A549 (cell line): ENCODE data around the gene B3GNT3. TPM values are rescaled to one million over a fixed set of nuclear protein-coding genes. Genes with fewer than 3 reads are reported as not detected.

Experiments
- ATAC-seq, 2 experiments: fragments of 200-7000 bp in 1 of 2; fragments of >200 bp in 1 of 2; cut with Nextera tagmentation in 1 of 2; cut with Tn5 transposase in 1 of 2; 3 replicates each; pipeline versions ENCODE4 v1.8.0 to v1.9.1; 2018 to 2020; ENCODE audit warnings: mild to moderate bottlenecking in 1 of 2, moderate library complexity in 1 of 2
- CTCF ChIA-PET: fragments of 300-600 bp; sonication (Branson Sonifier 250); formaldehyde crosslinking; extraction: SDS; loops from one replicate; lab custom pipeline; 2021; ENCODE audit warnings: antibody characterized with exemption, inconsistent platforms; lab: Yijun Ruan, JAX
- POLR2A ChIA-PET: fragments of 350-600 bp; formaldehyde crosslinking; extraction: SDS; loops from one replicate; lab custom pipeline; 2021; ENCODE audit warnings: antibody characterized with exemption, inconsistent platforms; lab: Yijun Ruan, JAX
- DNase-seq, 2 experiments: peaks; one replicate each; pipeline versions ENCODE4 v3.0.0 to v3.0.0-alpha.2; 2011 to 2016; ENCODE audit warnings: low read depth in 1 of 2, low spot score in 1 of 2
- FAIRE-seq: peaks from 2 replicates; lab custom pipeline; 2011; peaks lifted over from hg19 to GRCh38; lab: Jason Lieb, UNC
- H3K27ac ChIP-seq, 2 experiments: fragments of >200 bp; sonication (Bioruptor Twin); formaldehyde crosslinking; 3 replicates each; pipeline ENCODE4 v1.5.1; 2016 to 2017
- H3K4me1 ChIP-seq: fragments of >200 bp; sonication (Bioruptor Twin); formaldehyde crosslinking; 3 replicates; pipeline ENCODE4 v1.6.1; 2016
- H3K4me2 ChIP-seq: fragments of >200 bp; sonication (Bioruptor Twin); formaldehyde crosslinking; 3 replicates; pipeline ENCODE4 v1.6.1; 2016
- H3K4me3 ChIP-seq: fragments of >200 bp; sonication (Bioruptor Twin); formaldehyde crosslinking; 3 replicates; pipeline ENCODE4 v1.5.1; 2016
- H3K9me3 ChIP-seq: fragments of >200 bp; sonication (Bioruptor Twin); formaldehyde crosslinking; 3 replicates; pipeline ENCODE4 v1.6.1; 2016
- ATOH8 ChIP-seq: fragments of 250-450 bp; sonication (Bioruptor Pico); IDR thresholded peaks from 2 replicates; pipeline ENCODE4 v1.5.0; 2020; ENCODE audit warnings: low read depth, mild to moderate bottlenecking, moderate library complexity
- BCL3 ChIP-seq: fragments of >200 bp; sonication (Bioruptor Twin); formaldehyde crosslinking; IDR thresholded peaks from 3 replicates; pipeline ENCODE4 v1.6.1; 2016
- BHLHE40 ChIP-seq: IDR thresholded peaks from 2 replicates; pipeline ENCODE4 v1.6.1; 2012; ENCODE audit warnings: low read depth, low read length, inconsistent platforms
- CHD2 ChIP-seq: fragments of 150-350 bp; IDR thresholded peaks from 2 replicates; pipeline ENCODE4 v1.6.1; 2014; ENCODE audit warnings: low read length; ENCODE audit not compliant: partially characterized antibody
- CHD4 ChIP-seq: fragments of 200-600 bp; sonication (generic); IDR thresholded peaks from 2 replicates; pipeline ENCODE4 v1.6.1; 2016; ENCODE audit warnings: antibody characterized with exemption, mild to moderate bottlenecking, borderline replicate concordance
- CTCF ChIP-seq: fragments of >200 bp; sonication (Bioruptor Twin); formaldehyde crosslinking; IDR thresholded peaks from 3 replicates; pipeline ENCODE4 v1.5.1; 2016
- EHF ChIP-seq: fragments of 250-450 bp; sonication (Bioruptor Pico); IDR thresholded peaks from 2 replicates; pipeline ENCODE4 v1.5.0; 2020; ENCODE audit warnings: mild to moderate bottlenecking
- EP300 ChIP-seq, 2 experiments: fragments of >200 bp; sonication (Bioruptor Twin); formaldehyde crosslinking; IDR thresholded peaks; 2 replicates in 1 of 2; 3 replicates in 1 of 2; pipeline ENCODE4 v1.6.1; 2016 to 2017
- GATA3 ChIP-seq: IDR thresholded peaks from 2 replicates; pipeline ENCODE4 v1.6.1; 2012; ENCODE audit warnings: borderline replicate concordance
- HDAC2 ChIP-seq: fragments of 200-600 bp; sonication (generic); IDR thresholded peaks from 2 replicates; pipeline ENCODE4 v1.6.1; 2016
- HEYL ChIP-seq: fragments of 250-450 bp; sonication (Bioruptor Pico); IDR thresholded peaks from 2 replicates; pipeline ENCODE4 v1.8.0; 2021; ENCODE audit warnings: mild to moderate bottlenecking, moderate library complexity
- HMGXB4 ChIP-seq: fragments of 250-450 bp; sonication (Bioruptor Pico); IDR thresholded peaks from 2 replicates; pipeline ENCODE4 v1.5.0; 2021; ENCODE audit warnings: mild to moderate bottlenecking, moderate library complexity, borderline replicate concordance
- HOXB13 ChIP-seq: fragments of 250-450 bp; sonication (Bioruptor Pico); IDR thresholded peaks from 2 replicates; pipeline ENCODE4 v1.5.0; 2020; ENCODE audit warnings: low read depth, mild to moderate bottlenecking, moderate library complexity
- JUN ChIP-seq, 2 experiments: fragments of >200 bp; sonication (Bioruptor Twin); formaldehyde crosslinking; IDR thresholded peaks; 2 replicates in 1 of 2; 3 replicates in 1 of 2; pipeline ENCODE4 v1.6.1; 2016 to 2017
- KDM1A ChIP-seq: fragments of 200-600 bp; sonication (generic); IDR thresholded peaks from 2 replicates; pipeline ENCODE4 v1.6.1; 2016; ENCODE audit warnings: low read depth, mild to moderate bottlenecking
- KDM5A ChIP-seq: fragments of 200-600 bp; sonication (generic); IDR thresholded peaks from 2 replicates; pipeline ENCODE4 v1.6.1; 2016; ENCODE audit warnings: antibody characterized with exemption, mild to moderate bottlenecking
- MAX ChIP-seq: IDR thresholded peaks from 2 replicates; pipeline ENCODE4 v1.6.1; 2012
- NPAS2 ChIP-seq: fragments of 250-450 bp; sonication (Bioruptor Pico); IDR thresholded peaks from 2 replicates; pipeline ENCODE4 v1.8.0; 2022; ENCODE audit warnings: mild to moderate bottlenecking, moderate library complexity, borderline replicate concordance
- PHF8 ChIP-seq: fragments of 200-600 bp; sonication (generic); IDR thresholded peaks from 2 replicates; pipeline ENCODE4 v1.6.1; 2016; ENCODE audit warnings: low read depth, mild to moderate bottlenecking, antibody characterized with exemption, moderate library complexity, borderline replicate concordance
- POLR2AphosphoS2 ChIP-seq: conservative IDR thresholded peaks from 2 replicates; pipeline ENCODE4 v1.6.1; 2012; ENCODE audit warnings: low read length, improper control_type of control experiment, inconsistent platforms
- RFX5 ChIP-seq: fragments of 450-650 bp; IDR thresholded peaks from 2 replicates; pipeline ENCODE4 v1.7.1; 2014; ENCODE audit warnings: antibody characterized with exemption, mild to moderate bottlenecking, moderate library complexity
- SMC3 ChIP-seq: fragments of >200 bp; sonication (Bioruptor Twin); formaldehyde crosslinking; IDR thresholded peaks from 3 replicates; pipeline ENCODE4 v1.6.1; 2018; ENCODE audit warnings: inconsistent platforms
- USF2 ChIP-seq: fragments of 450-650 bp; IDR thresholded peaks from 2 replicates; pipeline ENCODE4 v1.6.1; 2014; ENCODE audit warnings: antibody characterized with exemption
- ZC3H11A ChIP-seq: fragments of 450-650 bp; IDR thresholded peaks from 2 replicates; pipeline ENCODE4 v1.6.1; 2014; ENCODE audit warnings: antibody characterized with exemption, mild to moderate bottlenecking
- ZFP36 ChIP-seq: fragments of 450-650 bp; IDR thresholded peaks from 2 replicates; pipeline ENCODE4 v1.6.1; 2014; ENCODE audit warnings: borderline replicate concordance; ENCODE audit not compliant: partially characterized antibody
- ZNF302 ChIP-seq: fragments of 250-450 bp; sonication (Bioruptor Pico); IDR thresholded peaks from 2 replicates; pipeline ENCODE4 v1.9.0; 2021; ENCODE audit warnings: inconsistent platforms, mild to moderate bottlenecking, moderate library complexity
- ZSCAN20 ChIP-seq: fragments of 250-450 bp; sonication (Bioruptor Pico); IDR thresholded peaks from 2 replicates; pipeline ENCODE4 v1.8.0; 2022; ENCODE audit warnings: mild to moderate bottlenecking, moderate library complexity
- WGBS: methylation state at CpG from one replicate; pipeline ENCODE4 v1.1.6; 2017; ENCODE audit errors: missing lambda C conversion rate; 5-methylcytosine and 5-hydroxymethylcytosine counted together
- polyA plus RNA-seq, 4 experiments: library from polyadenylated mRNA; depleted of rRNA in 3 of 4; stranded (reverse); fragments of >200 nt; fragmentation: RNase III in 1 of 4; extraction: RNeasy Plus Mini Kit Qiagen cat#74134 plus additional on column Dnase treatment in 1 of 4; gene quantifications; 2 replicates in 3 of 4; 3 replicates in 1 of 4; pipeline ENCODE4 v1.2.3, GENCODE V29; 2011 to 2017

The B3GNT3 gene
- polyA plus RNA-seq, 2 of the 4 experiments (the other 2 are of a cell fraction) = 2.4 to 2.7 TPM

- TF ChIP-seq USF2 (peak; percentile 54; the same call in 1 of the 2 replicates), GATA3 (no peak), POLR2AphosphoS2 (no peak), RFX5 (no peak), CHD2 (no peak), ZC3H11A (no peak), ATOH8 (CRISPR knock-in tag) (no peak), HEYL (CRISPR knock-in tag) (no peak), KDM1A (peak; percentile 76), KDM5A (no peak), BCL3 (no peak), EHF (CRISPR knock-in tag) (no peak), ZNF302 (CRISPR knock-in tag) (no peak), ZSCAN20 (no peak), PHF8 (0 out of 2 replicates have a peak, but pooled peaks have one; percentile 18), BHLHE40 (no peak), CTCF (no peak), HMGXB4 (no peak), SMC3 (no peak)
Observed at GRCh38 chr19:17794731-17795494, at the start of gene B3GNT3 (continued).

- peak; percentile 87 to 92 for DNase-seq
- TF ChIP-seq HOXB13 (no peak), HDAC2 (peak; percentile 94), NPAS2 (CRISPR knock-in tag) (no peak), CHD4 (peak; percentile 90), EP300 (IDR thresholded peaks at IDR 0.05) (no peak), RFX5 (no peak; the same call in 1 of the 2 replicates), ZFP36 (peak; percentile 77), KDM1A (peak; percentile 99), GATA3 (no peak), MAX (peak; percentile 65; the same call in 1 of the 2 replicates), HMGXB4 (no peak), JUN (IDR thresholded peaks at IDR 0.05) (peak in 1 of 2 experiments; percentile 34; a peak in 1 of 5 replicates)
- TF ChIP-seq, all 56 proteins: peak for 6
- Histone ChIP-seq H3K4me1 (peaks cover 8% of the 10 kb centered on the region; the same call in 1 of the 3 replicates), H3K4me3 (peak overlapping the region; percentile 57), H3K4me2 (peak overlapping the region; percentile 83), H3K9me3 (no peaks in the 10 kb centered on the region), H3K27ac (peak overlapping the region; percentile 52 to 89)
- ChIA-PET CTCF (interaction anchor here (1.8 kb wide), 1 partner anchor 19 kb away, joined by 9 read pairs; no protein-coding TSS in a partner anchor), POLR2A (interaction anchor here (1.0 kb wide), 1 partner anchor 28 kb away, joined by 3 read pairs; the partner anchor contains the start of gene MAP1S)
- ATAC-seq (peak; percentile 96 to 98), FAIRE-seq (no peak)
- 12% methylated on average over 20 of the region's 75 CpGs for WGBS
Observed at GRCh38 chr19:17747205-17748098, 47.5 kb upstream of the B3GNT3 start.
